DMS153 (cell line): ENCODE data around the gene STK24.

ENCODE experiments used
- DNase-seq: peaks from one replicate; lab custom pipeline; 2025; lab: John Stamatoyannopoulos, UW

STK24 gene

GRCh38 chr13:98510156-98510509 is 66.8 kb downstream of the STK24 start:
- no peak for DNase-seq

- DNase-seq = no peak
Observed at GRCh38 chr13:98509271-98510155, 67.4 kb downstream of the STK24 start.

GRCh38 chr13:98508685-98509084 is 68.2 kb downstream of the STK24 start:
- DNase-seq = no peak

GRCh38 chr13:98508280-98508679 is 68.6 kb downstream of the STK24 start:
- no peak for DNase-seq

DNA sequence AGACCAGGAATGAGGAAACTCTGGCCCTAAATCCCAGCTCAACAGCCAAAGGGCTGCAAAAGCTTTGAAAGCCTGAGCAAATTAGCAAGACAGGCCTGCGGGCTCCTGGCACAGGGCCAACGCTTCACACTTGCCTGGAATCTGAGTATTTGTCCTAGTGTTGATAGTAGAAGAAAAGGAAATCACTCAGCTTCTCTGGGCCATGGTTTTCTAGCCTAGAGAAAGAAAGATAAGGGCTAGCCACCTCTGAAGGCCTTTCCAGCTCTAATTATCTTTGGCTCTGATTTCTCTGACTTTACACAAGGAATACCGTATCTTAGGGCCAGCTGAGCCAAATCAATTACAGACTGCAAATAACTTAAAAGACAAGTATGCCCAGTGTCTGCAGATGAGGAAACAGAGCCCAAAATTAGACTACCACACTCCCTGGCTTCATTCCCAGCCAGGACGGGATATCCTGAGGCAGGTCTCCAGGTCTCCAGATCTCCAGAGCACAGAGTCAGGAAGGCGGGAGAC is 69.6 kb downstream of the STK24 start:
- peak; percentile 74 for DNase-seq

DNA sequence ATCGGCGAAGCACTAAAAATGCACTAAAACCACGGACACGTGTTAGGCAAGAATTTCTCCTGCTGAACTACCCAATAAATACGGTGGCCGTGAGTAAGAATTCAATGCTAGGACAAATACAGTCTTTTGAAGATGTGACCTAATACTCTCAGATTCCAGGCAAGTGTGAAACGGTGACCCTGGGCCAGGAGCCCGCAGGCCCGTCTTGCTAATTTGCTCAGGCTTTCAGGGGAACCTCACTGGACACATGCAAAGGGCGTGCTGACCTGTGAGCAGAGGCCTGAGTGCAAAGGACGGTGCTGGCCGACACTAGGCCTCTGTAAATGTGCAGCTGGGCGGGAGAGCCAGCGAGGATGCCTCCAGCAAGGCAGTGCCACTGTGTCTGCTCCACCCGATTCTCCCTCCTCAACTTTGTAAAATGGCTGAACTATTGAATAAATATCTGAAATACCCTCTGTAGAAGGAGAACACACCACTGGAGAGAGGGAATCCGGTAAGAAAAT is 70.1 kb downstream of the STK24 start:
- DNase-seq = no peak

GRCh38 chr13:98506322-98506721 is 70.6 kb downstream of the STK24 start:
- DNase-seq = no peak

DNA sequence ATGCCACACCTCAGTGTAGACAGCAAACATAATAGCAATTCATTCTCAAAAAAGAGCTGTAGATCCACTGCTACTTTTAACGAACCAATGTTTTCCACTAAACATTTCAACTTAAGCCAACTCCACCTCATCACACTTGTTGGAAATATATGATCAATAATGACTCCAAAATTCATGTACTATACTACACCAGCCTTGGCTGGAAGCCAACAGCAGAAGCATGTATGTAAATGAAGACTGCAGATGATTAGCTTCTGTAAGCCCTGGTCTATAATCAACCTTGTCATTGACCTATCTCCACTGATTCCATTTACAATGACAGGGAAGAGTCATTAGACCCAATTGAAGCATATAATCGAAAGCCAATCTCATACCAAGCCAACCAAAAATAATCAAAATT is 71.7 kb downstream of the STK24 start:
- no peak for DNase-seq

DNA sequence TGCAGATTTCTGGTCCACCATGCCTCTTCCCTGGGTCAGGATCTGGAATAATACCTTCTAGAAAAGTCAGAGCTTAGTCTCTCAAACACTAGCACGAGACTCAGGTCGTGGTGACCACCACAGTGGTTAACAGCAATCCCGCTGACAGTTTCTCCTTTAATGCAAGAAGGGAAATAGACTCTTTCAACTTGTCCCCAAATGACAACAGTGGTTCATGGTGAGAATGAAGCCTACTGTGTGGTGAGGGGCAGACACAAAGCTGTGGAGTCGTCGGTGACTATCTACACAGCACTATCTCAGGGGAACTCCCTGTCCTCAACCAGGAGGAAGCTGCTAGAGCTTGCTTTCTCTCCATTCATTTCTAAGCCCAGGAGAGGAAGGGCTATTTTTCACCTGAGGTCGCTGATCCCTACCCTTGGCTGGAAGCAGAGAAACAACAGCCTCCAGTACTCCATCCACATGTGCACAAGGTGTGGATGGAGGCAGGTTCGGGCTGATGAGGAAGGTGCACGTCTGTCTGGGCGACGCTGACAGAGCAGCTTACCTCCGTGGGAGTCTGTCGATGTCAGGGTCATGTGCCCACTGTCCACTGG is 72.4 kb downstream of the STK24 start:
- DNase-seq = no peak

DNA sequence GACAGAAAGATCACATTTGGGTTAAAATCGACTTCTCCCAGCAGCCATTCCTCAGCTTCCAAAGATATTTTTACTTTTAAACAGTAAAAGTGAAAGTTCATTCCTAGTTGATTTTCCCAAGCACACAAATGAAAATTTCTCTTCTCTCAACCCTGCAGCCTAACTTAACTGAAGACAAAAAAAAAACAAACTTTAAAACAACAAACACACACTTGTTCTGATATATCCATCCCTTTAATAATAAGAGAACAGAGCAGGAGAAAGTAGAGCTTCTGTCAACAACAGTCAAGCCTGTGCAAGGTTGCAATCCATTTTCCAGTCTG is 72.9 kb downstream of the STK24 start:
- no peak for DNase-seq

- DNase-seq = no peak
Observed at GRCh38 chr13:98503175-98504028, 73.5 kb downstream of the STK24 start.

- no peak for DNase-seq
Observed at GRCh38 chr13:98500963-98501421, 75.9 kb downstream of the STK24 start.

DNA sequence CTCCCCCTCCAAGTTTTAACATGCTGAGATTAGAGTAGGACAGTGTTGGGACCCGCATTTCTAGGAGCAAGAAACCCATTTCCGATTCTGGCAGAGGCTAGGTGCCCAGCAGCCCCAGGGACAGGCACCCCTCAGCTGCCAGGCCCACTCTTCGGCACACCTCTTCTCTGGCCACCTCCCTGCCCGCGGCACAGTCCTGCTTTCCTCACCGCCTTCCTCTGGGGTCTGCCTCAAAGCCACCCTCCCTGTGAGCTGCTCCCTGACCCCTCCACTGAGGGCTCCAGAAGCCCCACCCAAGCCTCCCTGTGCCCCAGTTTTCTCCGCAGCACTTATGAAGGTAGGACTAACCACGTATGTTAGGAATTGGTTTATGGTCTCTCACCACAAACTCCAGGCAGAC is 79.9 kb downstream of the STK24 start:
- no peak for DNase-seq

DNA sequence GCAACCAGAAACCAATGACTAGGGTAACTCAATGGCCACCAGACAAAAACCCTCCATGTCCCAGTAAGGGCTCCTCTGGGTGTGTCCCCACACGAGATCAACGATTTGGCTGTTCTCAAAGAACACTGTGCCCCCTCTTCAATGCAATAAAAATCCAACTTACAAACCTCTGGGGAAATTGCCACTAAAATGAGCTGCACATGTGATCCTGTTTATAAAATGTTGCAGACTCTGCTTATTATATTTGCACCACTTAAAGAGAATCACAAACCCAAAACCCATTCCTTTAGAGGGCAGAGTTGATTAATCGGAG is 80.5 kb downstream of the STK24 start:
- no peak for DNase-seq

DNA sequence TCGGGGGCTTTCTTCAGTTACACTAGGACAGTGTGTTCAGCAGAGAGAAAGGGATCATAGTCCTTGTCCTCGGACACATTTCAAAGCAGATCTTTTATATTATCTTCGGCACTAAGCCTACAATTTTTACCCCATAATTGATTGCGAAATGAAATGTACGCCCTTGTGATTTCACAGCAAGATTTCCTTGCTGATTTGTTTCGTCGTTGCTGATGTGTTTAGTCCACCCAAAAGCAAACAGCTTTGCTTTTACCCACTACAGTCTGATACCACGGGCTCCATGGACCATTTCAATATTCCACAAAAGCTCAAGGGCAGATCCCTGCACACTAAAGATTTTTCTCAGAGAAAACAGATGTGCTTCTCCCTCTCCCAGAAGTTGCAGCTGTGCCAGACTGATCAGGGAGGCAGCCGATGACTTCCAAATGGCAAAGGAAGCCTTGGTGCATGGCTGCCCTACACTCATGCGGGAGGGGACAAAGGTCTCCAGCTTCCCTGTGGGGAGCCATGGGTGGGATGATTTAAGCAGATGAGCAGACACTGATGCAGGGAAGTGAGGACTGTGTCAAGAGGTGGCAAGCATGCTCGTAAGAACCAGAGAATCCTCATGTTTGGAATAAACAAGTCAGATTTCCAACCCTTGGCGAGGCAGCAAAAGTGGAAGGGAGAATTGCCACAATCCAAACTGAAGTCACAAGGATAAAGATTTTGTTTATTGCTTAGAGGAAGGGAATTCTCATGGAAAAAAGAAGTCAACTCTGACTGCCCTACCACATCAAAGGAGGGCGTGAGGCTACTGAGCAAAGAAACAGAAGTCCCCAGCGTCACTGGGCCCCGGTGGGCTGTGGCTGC is 81.1 kb downstream of the STK24 start:
- no peak for DNase-seq

DNA sequence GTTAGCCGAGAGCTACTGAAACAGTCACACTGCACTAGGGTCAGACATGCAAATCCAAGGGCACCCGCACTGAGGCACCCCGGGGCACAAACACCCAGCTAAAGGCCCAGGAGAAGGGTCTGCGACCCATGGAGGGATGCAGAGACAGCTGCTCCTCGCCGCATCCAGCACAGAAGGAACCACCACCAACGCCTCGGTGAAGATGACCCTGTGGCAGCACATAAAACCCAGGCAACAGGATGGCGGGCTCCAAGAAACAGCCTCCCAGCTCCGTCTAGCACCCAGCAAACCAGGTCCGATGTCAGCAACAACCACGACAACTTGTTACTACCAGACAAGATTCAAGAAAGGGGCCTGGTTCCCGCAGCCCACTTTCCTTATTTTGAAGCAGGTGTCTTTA is 82.1 kb downstream of the STK24 start:
- no peak for DNase-seq

GRCh38 chr13:98493042-98493712 is 83.7 kb downstream of the STK24 start:
- no peak for DNase-seq

GRCh38 chr13:98492335-98493041 is 84.4 kb downstream of the STK24 start:
- no peak for DNase-seq

GRCh38 chr13:98490866-98491265 is 86.0 kb downstream of the STK24 start:
- DNase-seq = no peak

DNA sequence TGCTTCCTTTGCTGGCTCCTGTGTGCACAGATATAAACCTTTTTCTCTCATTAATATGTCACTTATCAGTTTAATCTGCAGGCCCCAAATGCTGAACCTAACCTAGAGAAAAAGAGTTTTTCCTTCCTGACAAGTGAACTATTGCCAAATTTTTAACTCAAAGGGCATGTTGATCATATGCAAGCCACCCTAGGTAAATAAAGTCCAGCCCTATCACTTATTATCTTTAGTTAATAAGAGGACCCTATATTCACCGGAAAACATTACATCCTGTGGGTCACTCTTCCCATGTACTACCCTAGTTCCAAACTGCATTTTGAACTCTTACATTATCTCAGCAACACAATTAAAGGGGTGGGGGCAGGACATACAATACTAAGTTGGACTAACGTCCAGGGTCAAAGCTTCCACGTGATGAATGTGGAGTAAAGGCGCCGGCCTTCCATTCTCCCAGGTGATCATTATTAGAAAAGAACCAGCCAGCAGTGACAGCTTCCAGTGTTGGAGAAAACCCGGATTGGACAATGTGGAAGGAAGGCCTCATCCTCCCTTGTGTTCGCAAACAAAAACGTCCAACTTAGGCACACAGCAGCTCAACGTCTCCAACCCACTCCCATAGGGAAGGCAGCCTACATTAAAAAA is 86.6 kb downstream of the STK24 start:
- DNase-seq = no peak
